MCF 10A (cell line): ENCODE results near the gene HHLA2. TPM values are rescaled to one million over a fixed set of nuclear protein-coding genes. Genes with fewer than 3 reads are reported as not detected.

Experiments used
- BruUV-seq: library from RNA; stranded (reverse); fragments of 400-500 nt; replicated peaks from 2 replicates; lab custom pipeline; 2021; lab: Mats Ljungman, UMichigan
- CTCF ChIA-PET: fragments of 300-600 bp; sonication (Branson Sonifier 250); formaldehyde crosslinking; extraction: SDS; loops from one replicate; lab custom pipeline; 2021; ENCODE audit warnings: antibody characterized with exemption, inconsistent platforms; lab: Yijun Ruan, JAX
- POLR2A ChIA-PET: fragments of 300-600, 350-650 bp; sonication (Branson Sonifier 250); formaldehyde crosslinking; extraction: SDS; loops from one replicate; lab custom pipeline; 2020; ENCODE audit warnings: antibody characterized with exemption, inconsistent platforms; lab: Yijun Ruan, JAX
- DNase-seq: peaks from one replicate; pipeline ENCODE4 v3.0.0-alpha.2; 2018; ENCODE audit not compliant: unreplicated experiment
- H3K27ac Mint-ChIP-seq: one replicate; pipeline ENCODE4 v1.8.0; 2022; ENCODE audit warnings: mild to moderate bottlenecking, low read depth, mixed read lengths; ENCODE audit not compliant: unreplicated experiment
- H3K27me3 Mint-ChIP-seq: one replicate; pipeline ENCODE4 v1.8.0; 2022; ENCODE audit warnings: mixed read lengths; ENCODE audit not compliant: insufficient read depth, unreplicated experiment
- H3K36me3 Mint-ChIP-seq: one replicate; pipeline ENCODE4 v1.8.0; 2022; ENCODE audit warnings: mild to moderate bottlenecking, moderate library complexity, mixed read lengths; ENCODE audit not compliant: insufficient read depth, unreplicated experiment
- H3K4me1 Mint-ChIP-seq: one replicate; pipeline ENCODE4 v1.8.0; 2022; ENCODE audit warnings: mixed read lengths; ENCODE audit not compliant: insufficient read depth, unreplicated experiment
- H3K4me3 Mint-ChIP-seq: one replicate; pipeline ENCODE4 v1.8.0; 2022; ENCODE audit warnings: mild to moderate bottlenecking, moderate library complexity, mixed read lengths; ENCODE audit not compliant: unreplicated experiment
- H3K9me3 Mint-ChIP-seq: one replicate; pipeline ENCODE4 v1.8.0; 2022; ENCODE audit warnings: mixed read lengths; ENCODE audit not compliant: unreplicated experiment
- CTCF ChIP-seq: fragments of 200-600 bp; IDR thresholded peaks from one replicate; pipeline ENCODE4 v1.8.0; 2022; ENCODE audit warnings: antibody characterized with exemption, mild to moderate bottlenecking; ENCODE audit not compliant: unreplicated experiment
- intact Hi-C: fragments of 100-400 bp; cut with micrococcal nuclease; formaldehyde crosslinking; loops from 2 replicates; pipeline ENCODE4 v1.14.1; 2022
- total RNA-seq: library from RNA; stranded (reverse); gene quantifications from 2 replicates; pipeline ENCODE4 v1.2.3, GENCODE V29; 2022

Gene HHLA2
- total RNA-seq, 1 experiment from 2014 or later, result not detected

- TF ChIP-seq CTCF, result no peak
- H3K4me3 Mint-ChIP-seq, result no peak overlapping the region
- H3K27me3 Mint-ChIP-seq, result no peaks in the 10 kb centered on the region
- H3K36me3 Mint-ChIP-seq, result no peaks in the 10 kb centered on the region
- BruUV-seq, result no TSS peak
- intact Hi-C loops, result no loop called here
- H3K4me1 Mint-ChIP-seq, result no peaks in the 10 kb centered on the region
- ChIA-PET CTCF (no interaction called here), POLR2A (interaction anchor here (1.5 kb wide), 1 partner anchor 10 kb away, joined by 4 read pairs; no protein-coding TSS in a partner anchor)
- no peak for DNase-seq
- H3K27ac Mint-ChIP-seq, result no peak overlapping the region
- peaks cover 15% of the 10 kb centered on the region for H3K9me3 Mint-ChIP-seq
Observed at GRCh38 chr3:108280476-108280875, 15.9 kb upstream of the HHLA2 start.

- no peaks in the 10 kb centered on the region for H3K27me3 Mint-ChIP-seq
- DNase-seq, result no peak
- intact Hi-C loops, result no loop called here
- H3K4me1 Mint-ChIP-seq, result no peaks in the 10 kb centered on the region
- ChIA-PET CTCF (no interaction called here), POLR2A (interaction anchor here (1.5 kb wide), 1 partner anchor 9 kb away, joined by 4 read pairs; no protein-coding TSS in a partner anchor)
- no peak overlapping the region for H3K27ac Mint-ChIP-seq
- TF ChIP-seq CTCF, result no peak
- no peak overlapping the region for H3K4me3 Mint-ChIP-seq
- no peaks in the 10 kb centered on the region for H3K36me3 Mint-ChIP-seq
- peaks cover 15% of the 10 kb centered on the region for H3K9me3 Mint-ChIP-seq
- BruUV-seq, result no TSS peak
Observed at GRCh38 chr3:108281670-108282069, 14.7 kb upstream of the HHLA2 start.

- no peak for TF ChIP-seq CTCF
- Mint-ChIP-seq H3K27me3 (no peaks in the 10 kb centered on the region), H3K4me3 (no peak overlapping the region), H3K27ac (no peak overlapping the region), H3K4me1 (no peaks in the 10 kb centered on the region), H3K9me3 (peaks cover 7% of the 10 kb centered on the region), H3K36me3 (no peaks in the 10 kb centered on the region)
- BruUV-seq, result no TSS peak
- intact Hi-C loops, result no loop called here
- no peak for DNase-seq
- POLR2A ChIA-PET, result no interaction called here
- CTCF ChIA-PET, result no interaction called here
Observed at GRCh38 chr3:108283006-108283405, 13.3 kb upstream of the HHLA2 start.

GRCh38 chr3:108283989-108284388, 12.4 kb upstream of the HHLA2 start:
- POLR2A ChIA-PET, result interaction anchor here (0.6 kb wide), 1 partner anchor 35 kb away, joined by 3 read pairs; no protein-coding TSS in a partner anchor
- no peak for DNase-seq
- BruUV-seq, result no TSS peak
- no peak for TF ChIP-seq CTCF
- no peaks in the 10 kb centered on the region for H3K36me3 Mint-ChIP-seq
- no peak overlapping the region for H3K4me3 Mint-ChIP-seq
- H3K27me3 Mint-ChIP-seq, result no peaks in the 10 kb centered on the region
- intact Hi-C loops, result no loop called here
- peaks cover 3% of the 10 kb centered on the region for H3K9me3 Mint-ChIP-seq
- no peaks in the 10 kb centered on the region for H3K4me1 Mint-ChIP-seq
- CTCF ChIA-PET, result no interaction called here
- no peak overlapping the region for H3K27ac Mint-ChIP-seq
